Stimulated activated naive CD8-positive, alpha-beta T cell treated with anti-CD3 and anti-CD28 coated beads, Interleukin-15, Interleukin-2, amounts not matched to agents 100 U/mL and 50 U/mL, for 24 hours (primary cell): Measurements from ENCODE around the gene ZSCAN4.

Source experiments
- ATAC-seq: fragments of 150-1000 bp; cut with Tn5 transposase; one replicate; pipeline ENCODE4 v1.10.0; 2021
- DNase-seq: peaks from one replicate; pipeline ENCODE4 v3.0.0; 2021

ZSCAN4 gene, protein sequence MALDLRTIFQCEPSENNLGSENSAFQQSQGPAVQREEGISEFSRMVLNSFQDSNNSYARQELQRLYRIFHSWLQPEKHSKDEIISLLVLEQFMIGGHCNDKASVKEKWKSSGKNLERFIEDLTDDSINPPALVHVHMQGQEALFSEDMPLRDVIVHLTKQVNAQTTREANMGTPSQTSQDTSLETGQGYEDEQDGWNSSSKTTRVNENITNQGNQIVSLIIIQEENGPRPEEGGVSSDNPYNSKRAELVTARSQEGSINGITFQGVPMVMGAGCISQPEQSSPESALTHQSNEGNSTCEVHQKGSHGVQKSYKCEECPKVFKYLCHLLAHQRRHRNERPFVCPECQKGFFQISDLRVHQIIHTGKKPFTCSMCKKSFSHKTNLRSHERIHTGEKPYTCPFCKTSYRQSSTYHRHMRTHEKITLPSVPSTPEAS

DNA sequence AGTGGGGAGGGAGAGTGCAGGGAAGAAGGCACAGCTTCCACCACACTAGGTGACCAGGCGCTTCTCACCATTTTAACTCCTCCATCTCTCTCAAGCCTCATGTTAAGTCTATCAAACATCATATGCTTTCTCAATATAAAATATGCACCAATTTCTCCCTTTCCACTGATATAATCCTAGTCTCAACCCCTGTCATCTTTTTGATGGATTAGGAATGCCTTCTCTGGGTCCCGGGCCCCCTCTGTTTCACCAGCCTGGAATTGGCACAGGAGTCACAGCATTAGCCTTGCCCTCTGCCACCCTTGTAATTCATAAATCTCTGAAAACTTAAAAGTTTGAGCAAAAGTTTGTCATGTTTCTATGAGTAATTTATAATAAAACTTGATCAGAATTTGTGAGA, at the start of gene ZSCAN4:
Gene ZSCAN4 (plus strand): TSS at position 301 of the 400 bp plus-strand sequence. CDS start 7,211 bp downstream, outside the sequence.
- no peak for DNase-seq

DNA sequence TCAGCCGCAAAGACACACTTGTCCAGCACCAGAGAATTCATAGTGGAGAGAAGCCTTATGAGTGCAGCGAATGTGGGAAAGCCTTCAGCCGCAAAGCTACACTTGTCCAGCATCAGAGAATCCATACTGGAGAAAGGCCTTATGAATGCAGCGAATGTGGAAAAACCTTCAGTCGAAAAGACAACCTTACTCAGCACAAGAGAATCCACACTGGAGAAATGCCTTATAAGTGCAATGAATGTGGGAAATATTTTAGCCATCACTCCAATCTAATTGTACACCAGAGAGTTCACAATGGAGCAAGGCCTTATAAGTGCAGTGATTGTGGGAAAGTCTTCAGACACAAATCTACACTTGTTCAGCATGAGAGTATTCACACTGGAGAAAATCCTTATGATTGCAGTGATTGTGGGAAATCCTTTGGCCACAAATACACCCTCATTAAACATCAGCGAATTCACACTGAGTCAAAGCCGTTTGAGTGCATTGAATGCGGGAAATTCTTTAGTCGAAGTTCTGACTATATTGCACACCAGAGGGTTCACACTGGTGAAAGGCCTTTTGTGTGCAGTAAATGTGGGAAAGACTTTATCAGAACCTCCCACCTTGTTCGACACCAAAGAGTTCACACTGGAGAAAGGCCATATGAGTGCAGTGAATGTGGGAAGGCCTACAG, 47.9 kb upstream of the ZSCAN4 start:
- no peak for ATAC-seq
- no peak for DNase-seq

More for the DNA sequence above, at the start of gene ZSCAN4:
- ATAC-seq, result no peak

DNA sequence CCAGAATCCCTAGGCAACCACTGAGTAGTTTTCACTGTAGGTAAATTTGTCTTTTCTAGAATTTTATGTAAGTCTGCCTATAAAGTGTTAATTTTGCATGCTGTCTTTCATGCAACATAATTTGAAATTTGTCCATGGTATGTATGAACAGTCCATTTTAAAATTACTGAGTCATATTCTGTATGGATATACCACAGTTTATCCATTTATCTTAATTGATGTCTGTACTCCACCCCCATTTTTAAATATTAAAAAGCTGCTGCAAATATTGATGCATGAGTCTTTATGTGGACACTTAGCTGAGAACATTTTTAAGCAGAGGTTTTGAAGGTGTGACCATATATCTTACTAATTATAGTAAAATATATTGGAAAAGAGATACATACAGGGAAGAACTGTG, 45.6 kb upstream of the ZSCAN4 start:
- no peak for DNase-seq

DNA sequence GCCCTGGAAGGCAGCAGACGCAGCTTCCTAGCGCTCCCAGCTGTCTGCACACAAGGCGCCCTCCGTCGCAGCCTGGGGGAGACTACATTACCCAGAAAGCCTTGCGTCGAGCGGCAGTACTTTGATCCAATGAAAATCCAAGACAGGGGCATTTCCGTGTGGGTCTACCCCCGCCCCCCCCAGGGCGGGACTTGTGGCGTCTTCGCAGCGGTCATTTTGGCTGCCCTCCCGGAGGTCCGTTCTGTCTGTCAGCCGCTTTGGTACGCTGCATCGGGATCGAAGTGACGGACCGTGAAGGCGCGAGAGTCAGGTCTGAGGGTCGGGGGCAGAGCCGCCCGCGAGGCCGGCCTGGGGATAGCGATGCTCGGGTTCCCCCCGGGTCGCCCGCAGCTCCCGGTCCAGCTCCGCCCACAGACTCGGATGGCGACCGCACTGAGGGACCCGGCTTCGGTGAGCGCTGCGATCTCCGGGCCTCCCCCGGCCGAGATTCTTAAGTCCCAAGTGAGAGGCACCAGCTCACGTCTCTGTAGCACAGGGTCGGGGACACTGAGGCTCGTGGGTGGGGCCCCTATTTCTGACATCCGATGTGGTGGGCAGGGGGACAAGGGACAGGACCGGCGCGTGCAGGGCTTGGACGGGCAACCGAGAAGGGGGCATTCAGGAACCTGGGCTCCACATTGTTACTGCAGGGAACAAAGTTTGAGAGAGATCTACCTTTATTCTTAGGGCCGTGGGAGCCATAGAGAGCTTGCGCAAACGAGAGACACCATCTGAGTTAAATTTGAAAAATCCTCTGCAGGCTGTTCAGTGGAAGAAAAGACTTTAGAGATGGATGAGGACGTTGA, 35.5 kb upstream of the ZSCAN4 start, which contains the start of gene ZNF211:
Gene ZNF211 (plus strand): TSS at position 182 of the 845 bp plus-strand sequence. CDS start 179 bp downstream, at position 361.
- DNase-seq, result peak; percentile 83
- peak; percentile 100 for ATAC-seq

More for the DNA sequence above, 45.6 kb upstream of the ZSCAN4 start:
- ATAC-seq, result no peak

DNA sequence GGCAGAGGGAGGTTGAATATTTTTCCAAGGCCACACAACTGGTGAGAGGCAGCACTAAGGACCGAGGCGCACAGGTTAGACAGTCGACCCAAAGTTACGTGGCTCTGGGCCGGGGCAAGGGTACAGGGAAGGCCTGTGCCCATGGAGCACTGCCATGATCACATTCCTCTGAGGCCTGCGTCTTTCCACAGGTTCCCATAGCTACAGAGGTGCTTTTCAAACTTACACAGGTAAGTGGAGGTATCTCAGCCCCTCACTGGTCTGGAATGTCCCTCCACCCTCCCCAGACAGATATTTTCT, 35.0 kb upstream of the ZSCAN4 start:
- ATAC-seq (no peak), DNase-seq (no peak)

DNA sequence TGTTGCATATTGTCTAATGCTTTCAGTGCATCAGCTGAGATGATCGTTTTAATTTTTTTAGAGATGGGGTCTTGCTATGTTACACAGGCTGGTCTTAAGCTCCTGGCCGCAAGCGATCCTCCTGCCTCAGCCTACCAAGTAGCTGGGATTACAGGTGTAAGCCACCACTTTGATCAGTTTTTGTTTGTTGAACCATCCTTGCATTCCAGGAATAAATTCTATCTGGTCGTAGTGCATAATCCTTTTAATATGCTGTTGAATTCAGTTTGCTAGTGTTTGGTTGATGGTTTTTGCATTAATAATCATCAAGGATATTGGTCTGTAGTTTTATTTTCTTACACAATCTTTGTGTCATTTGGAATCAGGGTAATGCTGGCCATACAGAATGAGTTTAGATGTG, 31.4 kb upstream of the ZSCAN4 start:
- ATAC-seq (no peak), DNase-seq (no peak)

DNA sequence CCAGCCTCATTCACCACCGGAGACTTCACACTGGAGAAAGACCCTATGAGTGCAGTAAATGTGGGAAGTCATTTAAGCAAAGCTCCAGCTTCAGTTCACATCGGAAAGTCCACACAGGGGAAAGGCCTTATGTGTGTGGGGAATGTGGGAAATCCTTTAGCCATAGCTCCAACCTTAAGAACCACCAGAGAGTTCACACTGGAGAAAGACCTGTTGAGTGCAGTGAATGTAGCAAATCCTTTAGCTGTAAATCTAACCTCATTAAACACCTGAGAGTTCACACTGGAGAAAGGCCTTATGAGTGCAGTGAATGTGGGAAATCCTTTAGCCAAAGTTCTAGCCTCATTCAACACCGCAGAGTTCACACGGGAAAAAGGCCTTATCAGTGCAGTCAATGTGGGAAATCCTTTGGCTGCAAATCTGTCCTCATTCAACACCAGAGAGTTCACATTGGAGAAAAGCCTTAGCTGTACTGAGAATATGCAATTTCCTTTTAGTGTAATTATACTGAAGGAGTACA, 27.0 kb upstream of the ZSCAN4 start:
- DNase-seq (no peak), ATAC-seq (no peak)

DNA sequence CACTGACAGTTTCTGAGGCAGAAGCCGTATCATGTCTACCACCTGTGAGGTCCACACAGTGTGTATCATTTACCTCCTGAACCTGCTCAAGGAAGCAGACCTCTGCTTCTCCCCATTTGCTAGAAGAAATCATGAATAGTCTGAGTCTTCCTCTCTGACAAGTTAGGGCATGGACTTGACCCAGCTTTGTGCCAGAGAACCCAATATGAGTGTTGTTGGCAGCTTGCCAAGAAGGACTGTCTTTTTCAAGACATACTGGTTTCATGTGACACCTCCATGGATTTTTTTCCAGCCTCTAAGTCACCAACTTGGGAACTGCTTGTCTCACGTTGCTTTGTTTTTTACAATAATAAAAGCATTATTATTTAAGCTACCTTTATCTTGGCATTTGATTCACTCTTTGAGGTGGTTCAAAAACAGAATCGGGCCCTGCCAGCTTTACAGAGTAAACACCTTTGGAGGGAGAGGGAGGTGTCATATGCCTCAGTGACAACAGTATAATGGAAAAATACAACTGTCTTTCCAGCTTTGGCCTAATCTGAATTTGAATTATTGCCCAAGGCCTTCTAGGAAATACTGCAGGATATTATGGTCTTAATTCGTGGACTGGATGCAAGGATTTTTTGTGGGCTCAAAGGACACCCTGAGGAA, 26.2 kb upstream of the ZSCAN4 start:
- no peak for ATAC-seq
- no peak for DNase-seq

DNA sequence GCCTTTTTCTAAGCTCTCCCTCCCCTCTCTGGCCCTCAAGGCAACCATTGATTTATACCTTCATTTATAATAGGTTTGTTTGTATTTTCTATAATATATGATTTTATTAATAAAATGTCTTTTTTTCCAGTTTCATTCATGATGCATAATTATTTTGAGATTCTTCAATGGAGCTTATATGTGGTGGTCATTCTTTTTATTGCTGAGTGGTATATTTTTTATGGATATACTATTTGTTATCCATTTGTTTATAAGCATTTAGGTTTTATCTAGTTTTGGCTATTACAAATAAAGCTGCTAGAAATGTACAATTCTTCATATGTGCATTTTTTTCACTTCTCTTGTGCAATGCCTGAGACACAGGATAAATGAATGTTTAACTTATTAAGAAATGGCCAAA, 25.0 kb upstream of the ZSCAN4 start:
- DNase-seq (no peak), ATAC-seq (no peak)

DNA sequence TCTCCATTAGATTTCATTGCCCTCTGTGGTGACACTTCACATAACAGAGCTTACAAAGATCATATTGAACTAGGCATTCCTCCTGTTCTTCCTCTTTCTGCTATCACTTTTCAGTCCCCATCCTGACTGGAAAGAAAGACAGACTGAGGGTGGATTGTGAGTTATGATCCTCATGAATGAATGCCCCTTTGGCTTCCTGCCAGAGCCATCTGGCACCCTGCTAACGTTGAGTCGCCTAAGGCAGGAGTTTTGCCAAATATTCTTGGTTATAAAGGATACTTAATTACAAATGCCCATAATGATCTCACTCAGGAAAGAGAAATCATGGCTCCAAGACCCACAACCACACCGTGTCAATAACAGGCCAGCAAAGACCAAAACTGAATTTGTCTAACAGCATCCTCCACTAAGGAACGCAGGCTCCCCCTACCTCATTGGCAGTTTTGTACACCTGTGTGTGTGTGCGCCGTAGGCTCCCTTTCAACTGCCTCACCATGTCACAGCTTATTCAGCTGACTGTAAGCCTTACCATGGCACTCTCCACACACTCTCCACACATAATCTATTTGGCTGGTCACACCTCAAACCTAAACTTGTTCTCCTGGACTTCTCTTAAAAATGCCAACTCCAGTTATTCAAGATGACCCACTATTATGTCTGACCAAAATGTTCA, 20.3 kb upstream of the ZSCAN4 start:
- ATAC-seq, result no peak

DNA sequence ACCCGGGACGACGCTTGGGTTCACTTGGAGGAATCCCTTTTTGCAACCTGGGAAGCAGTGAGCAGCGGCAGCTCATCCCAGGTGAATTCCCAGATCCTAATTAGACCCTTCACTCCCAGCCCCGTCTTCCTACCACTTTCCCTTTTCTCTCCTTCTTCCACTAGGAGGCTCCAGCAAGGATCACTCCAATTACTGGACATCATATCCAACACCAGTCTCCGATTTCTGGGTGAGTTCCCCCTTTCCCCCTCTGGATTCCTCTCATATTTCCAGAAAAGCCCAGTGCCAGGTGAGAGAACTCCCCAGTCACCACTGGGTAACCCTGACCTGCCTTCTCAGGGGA, 17.1 kb upstream of the ZSCAN4 start:
- ATAC-seq (no peak), DNase-seq (no peak)

More for the DNA sequence above, 20.3 kb upstream of the ZSCAN4 start:
- no peak for DNase-seq

DNA sequence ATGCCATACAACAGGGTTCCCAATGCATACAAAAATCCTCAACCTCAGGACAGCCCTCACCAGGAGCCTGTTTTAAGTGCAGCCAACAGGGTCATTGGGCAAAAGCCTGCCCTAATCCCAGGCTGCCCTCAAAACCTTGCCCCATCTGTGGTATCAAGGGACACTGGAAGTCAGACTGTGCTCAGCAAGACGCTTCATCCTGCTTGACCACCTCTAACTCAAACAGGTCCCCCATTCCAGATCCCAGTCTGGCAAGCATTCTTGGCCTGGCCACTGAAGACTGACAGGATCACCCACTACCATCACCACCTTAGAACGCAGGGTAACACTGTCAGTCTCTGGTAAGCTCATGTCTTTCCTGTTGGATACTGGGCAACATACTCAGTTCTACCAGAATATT, 15.0 kb upstream of the ZSCAN4 start:
- DNase-seq (no peak), ATAC-seq (no peak)

DNA sequence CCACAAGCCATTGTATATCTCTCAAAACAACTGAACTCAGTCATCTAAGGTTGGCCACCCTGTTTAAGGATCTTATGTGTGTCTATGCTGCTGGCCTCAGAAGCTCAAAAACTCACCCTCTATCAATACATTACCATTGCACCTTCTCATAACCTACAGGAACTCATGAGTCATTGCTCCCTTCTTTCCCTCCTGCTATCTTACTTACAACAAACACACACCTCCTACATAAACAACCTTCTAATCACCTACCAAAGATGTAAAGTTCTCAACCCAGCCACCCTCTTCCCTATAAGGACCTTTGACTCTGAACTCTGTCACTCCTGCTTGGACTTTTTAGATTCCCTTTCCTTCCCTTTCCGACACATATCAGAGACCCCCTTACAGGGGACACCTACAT, 13.3 kb upstream of the ZSCAN4 start:
- ATAC-seq, result no peak

DNA sequence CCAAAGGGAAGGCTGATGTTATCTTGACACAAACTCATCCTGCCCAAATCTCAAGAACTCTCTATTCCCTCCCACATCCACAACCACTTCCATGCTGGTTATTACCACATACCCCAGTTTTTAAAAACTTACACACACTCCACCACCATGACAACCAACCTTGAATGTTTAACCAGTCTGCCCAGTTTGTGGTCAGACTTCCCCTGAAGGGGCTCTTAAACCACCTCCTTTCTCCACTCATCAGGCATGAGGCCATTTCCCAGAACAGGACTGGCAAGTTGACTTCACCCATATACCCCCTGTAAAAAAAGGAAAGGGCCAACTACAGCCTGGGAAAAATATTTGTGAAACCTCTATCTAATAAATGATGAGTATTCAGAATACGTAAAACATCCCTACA, 12.4 kb upstream of the ZSCAN4 start:
- ATAC-seq (no peak), DNase-seq (no peak)

More for the DNA sequence above, 13.3 kb upstream of the ZSCAN4 start:
- no peak for DNase-seq

DNA sequence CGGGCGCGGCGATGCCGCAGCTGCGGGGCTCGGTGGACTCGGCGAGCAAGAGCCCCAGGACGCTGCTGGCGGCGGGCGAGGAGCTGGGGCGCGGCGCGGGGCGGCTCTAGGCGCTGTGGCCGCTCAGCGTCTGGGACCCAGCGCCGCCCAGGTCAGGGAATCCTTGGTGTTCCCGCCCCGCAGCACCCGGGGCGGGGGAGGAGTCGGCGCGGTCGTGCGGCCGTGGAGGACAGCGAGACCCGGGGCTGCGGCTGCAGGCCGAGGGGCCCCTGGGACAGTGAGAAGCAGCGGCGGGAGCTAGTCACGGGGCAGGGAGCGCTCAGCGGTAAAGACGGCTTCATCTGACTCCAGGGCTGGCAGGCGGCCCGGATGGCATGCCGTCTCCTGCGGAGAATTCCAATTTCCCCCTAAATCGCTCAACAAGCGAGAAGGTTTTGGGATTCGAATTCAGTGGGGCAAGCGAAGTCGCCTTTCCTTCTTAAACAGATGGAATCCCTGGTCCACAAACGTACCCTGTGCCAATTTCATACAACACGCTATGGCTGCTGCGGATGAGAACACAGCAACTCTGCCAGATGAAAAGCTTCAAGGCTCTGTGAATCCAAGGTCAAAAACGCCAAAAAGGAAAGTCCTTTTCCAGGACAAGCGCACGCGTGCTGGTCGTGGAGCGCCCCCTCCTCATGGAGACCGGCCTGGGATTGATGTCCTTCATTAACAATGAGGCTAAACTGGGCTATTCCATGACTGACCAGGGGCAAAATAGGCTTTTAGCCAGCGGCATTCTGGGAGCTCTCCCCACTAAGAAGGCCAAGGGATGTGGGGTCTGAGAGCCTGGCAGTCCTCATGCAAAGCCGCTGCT, 4.2 kb upstream of the ZSCAN4 start:
- DNase-seq, result peak; percentile 9
- ATAC-seq, result peak; percentile 57

DNA sequence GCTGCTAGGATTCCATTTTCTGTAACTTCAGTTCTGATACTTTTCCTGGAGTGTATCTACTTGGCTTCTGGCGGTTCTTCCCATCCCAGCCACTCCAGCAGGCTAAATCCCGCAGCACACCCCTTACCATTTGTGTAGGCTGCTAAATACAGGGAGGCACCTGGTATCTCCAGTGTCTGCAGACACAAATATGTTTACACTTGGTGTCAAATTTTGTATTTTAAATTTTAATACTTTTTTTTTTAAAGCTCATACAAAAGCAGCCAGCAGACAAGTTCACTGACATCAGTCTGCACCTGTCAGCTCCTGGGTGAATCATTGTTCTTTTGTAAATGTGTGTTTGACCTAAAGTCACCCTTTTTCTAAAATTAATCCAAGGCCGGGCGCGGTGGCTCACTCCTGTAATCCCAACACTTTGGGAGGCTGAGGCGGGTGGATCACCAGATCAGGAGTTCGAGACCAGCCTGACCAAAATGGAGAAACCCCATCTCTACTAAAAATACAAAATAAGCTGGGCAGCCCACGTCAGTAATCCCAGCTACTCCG, 3.4 kb upstream of the ZSCAN4 start:
- DNase-seq (no peak), ATAC-seq (no peak)

DNA sequence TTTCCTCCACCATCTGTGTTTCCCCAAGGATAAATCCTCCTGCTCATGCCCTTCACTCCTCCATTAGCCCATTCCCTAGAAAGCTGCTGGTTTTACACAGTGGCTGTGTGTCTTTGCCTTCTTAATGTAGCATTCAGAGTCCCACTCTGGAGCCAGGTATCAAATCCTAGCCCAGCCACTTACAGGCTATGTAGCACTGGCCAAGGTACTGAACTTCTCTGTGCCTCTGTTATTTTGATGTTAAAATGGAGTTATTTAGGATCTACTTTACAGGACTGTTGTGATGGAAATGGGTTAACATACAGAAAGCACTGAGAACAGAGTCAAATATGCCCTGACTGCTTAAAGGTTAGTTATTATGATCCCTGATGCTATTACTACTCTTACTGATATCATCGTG, 1.5 kb upstream of the ZSCAN4 start:
- ATAC-seq (no peak), DNase-seq (no peak)

DNA sequence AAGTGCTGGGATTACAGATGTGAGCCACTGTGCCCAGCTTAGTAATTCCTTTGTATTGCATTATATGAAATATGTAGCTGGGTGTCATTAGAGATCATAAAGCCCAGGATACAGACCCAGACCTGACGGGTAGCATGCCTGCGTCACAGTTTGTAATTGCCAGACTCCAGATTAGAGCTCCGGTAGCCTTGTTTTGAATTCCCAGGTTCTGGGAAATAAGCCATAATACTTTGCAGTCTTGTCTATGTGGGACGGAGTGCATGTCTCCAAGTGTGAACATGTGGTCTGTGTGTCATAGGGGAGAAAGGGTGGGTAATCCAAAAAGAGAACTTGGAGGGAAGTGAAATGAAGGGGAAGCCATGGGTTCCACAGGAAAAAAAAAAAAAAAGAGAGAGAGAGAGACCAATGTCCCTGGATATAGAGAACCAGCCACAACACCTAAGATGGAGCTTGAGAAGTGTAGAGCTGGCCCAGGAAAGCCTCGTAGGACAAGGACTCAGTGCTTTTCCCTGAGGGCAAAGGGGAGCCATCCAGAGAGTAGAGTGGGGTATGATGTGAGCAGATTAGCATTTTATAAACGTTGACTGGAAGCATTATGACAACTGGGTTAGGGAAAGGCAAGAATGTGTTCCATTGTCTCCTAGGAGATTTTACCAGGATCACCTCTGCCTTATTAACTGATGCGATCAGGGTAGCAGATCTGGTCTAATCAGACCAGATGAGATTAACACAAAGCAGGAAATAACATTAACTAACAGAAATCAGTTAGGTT, 2.6 kb downstream of the ZSCAN4 start:
- ATAC-seq (no peak), DNase-seq (no peak)

DNA sequence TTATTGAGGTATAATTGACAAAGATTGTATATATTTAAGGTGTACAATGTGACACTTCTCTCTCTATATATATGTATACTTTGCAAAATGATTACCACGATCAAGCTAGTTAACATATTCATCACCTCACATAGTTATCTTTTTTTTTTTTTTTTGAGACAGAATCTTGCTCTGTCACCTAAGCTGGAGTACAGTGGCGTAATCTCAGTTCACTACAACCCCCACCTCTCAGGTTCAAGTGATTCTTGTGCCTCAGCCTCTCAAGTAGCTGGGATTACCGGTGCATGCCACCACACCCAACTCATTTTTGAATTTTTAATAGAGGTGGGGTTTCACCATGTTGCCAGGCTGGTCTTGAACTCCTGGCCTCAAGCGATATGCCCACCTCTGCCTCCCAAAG, 3.7 kb downstream of the ZSCAN4 start:
- DNase-seq, result no peak
- ATAC-seq, result no peak
